Fibroblast of lung (primary cell): Measurements from ENCODE around the gene FRMD4A. TPM values are rescaled to one million over a fixed set of nuclear protein-coding genes. Genes with fewer than 3 reads are reported as not detected.

ENCODE experiments used
- DNase-seq, 2 donors: peaks; one replicate each; pipeline versions ENCODE4 v3.0.0 to v3.0.0-alpha.2; 2010; ENCODE audit warnings: low read depth in 2 of 2
- H2AFZ ChIP-seq: 2 replicates; pipeline ENCODE4 v1.5.1; 2012; ENCODE audit warnings: low read length, control low read depth, inconsistent platforms
- H3K27ac ChIP-seq: 2 replicates; pipeline ENCODE4 v1.5.1; 2011; ENCODE audit warnings: low read length, control low read depth; ENCODE audit not compliant: insufficient read depth
- H3K27me3 ChIP-seq: 2 replicates; pipeline ENCODE4 v1.5.1; 2011; ENCODE audit warnings: mild to moderate bottlenecking, low read length; ENCODE audit not compliant: control insufficient read depth, insufficient read depth
- H3K36me3 ChIP-seq: 2 replicates; pipeline ENCODE4 v1.5.1; 2011; ENCODE audit warnings: low read length; ENCODE audit not compliant: control insufficient read depth, insufficient read depth
- H3K4me1 ChIP-seq: 2 replicates; pipeline ENCODE4 v1.5.1; 2011; ENCODE audit warnings: low read length; ENCODE audit not compliant: control insufficient read depth, insufficient read depth; ENCODE audit errors: extremely low read depth
- H3K4me2 ChIP-seq: 2 replicates; pipeline ENCODE4 v1.5.1; 2011; ENCODE audit warnings: low read length, control low read depth; ENCODE audit not compliant: insufficient read depth; ENCODE audit errors: extremely low read depth
- H3K4me3 ChIP-seq, 4 experiments: fragments of 200-600 bp in 1 of 4; sonication (generic) in 1 of 4; replicated peaks in 1 of 4; 2 replicates each; pipeline ENCODE4 v1.5.1; 2011 to 2016; ENCODE audit warnings: low read length in 4 of 4, low read depth in 3 of 4, mild to moderate bottlenecking in 3 of 4, control low read depth in 2 of 4, inconsistent platforms in 1 of 4, mixed read lengths in 1 of 4; ENCODE audit not compliant: insufficient read depth in 1 of 4; ENCODE audit errors: control extremely low read depth in 1 of 4
- H3K79me2 ChIP-seq: 2 replicates; pipeline ENCODE4 v1.5.1; 2012; ENCODE audit warnings: mild to moderate bottlenecking, low read length, inconsistent platforms; ENCODE audit not compliant: control insufficient read depth, insufficient read depth
- H3K9ac ChIP-seq: 2 replicates; pipeline ENCODE4 v1.5.1; 2011; ENCODE audit warnings: mild to moderate bottlenecking, low read length, control low read depth; ENCODE audit not compliant: insufficient read depth
- H3K9me3 ChIP-seq: 2 replicates; pipeline ENCODE4 v1.5.1; 2012; ENCODE audit warnings: low read depth, low read length; ENCODE audit not compliant: control insufficient read depth, insufficient read depth
- H4K20me1 ChIP-seq: 2 replicates; pipeline ENCODE4 v1.5.1; 2011; ENCODE audit warnings: low read length; ENCODE audit not compliant: control insufficient read depth, insufficient read depth; ENCODE audit errors: extremely low read depth
- CTCF ChIP-seq, 2 donors: IDR thresholded peaks in 1 of 2; conservative IDR thresholded peaks in 1 of 2; 1 replicate in 1 of 2; 2 replicates in 1 of 2; pipeline ENCODE4 v1.5.1; 2011 to 2012; ENCODE audit warnings: low read length in 2 of 2, control low read depth in 1 of 2, inconsistent platforms in 1 of 2, low read depth in 1 of 2, mild to moderate bottlenecking in 1 of 2
- EZH2 ChIP-seq: IDR thresholded peaks from 2 replicates; pipeline ENCODE4 v1.5.1; 2012; ENCODE audit warnings: low read length, control low read depth, mild to moderate bottlenecking; ENCODE audit errors: missing control alignments
- polyA plus RNA-seq, 2 donors: library from polyadenylated mRNA; depleted of rRNA in 1 of 2; stranded (reverse) in 1 of 2; unstranded in 1 of 2; fragments of >200 nt; gene quantifications; 2 replicates each; pipeline ENCODE4 v1.2.1, GENCODE V29; 2011 to 2012; ENCODE audit warnings: missing spikeins in 1 of 2
- total RNA-seq: library from RNA; depleted of rRNA; stranded (reverse); fragments of >200 nt; gene quantifications from 2 replicates; pipeline ENCODE4 v1.2.1, GENCODE V29; 2014

FRMD4A gene
- total and polyA plus RNA-seq, 2 donors (not counting 1 experiment from before 2014, with no cell fraction given), result 26.9 to 63.6 TPM

GRCh38 chr10:14106828-14107227 is 223.9 kb downstream of the FRMD4A start:
- H3K4me2 ChIP-seq, result no peak overlapping the region
- H3K79me2 ChIP-seq, result no peaks in the 10 kb centered on the region
- H3K9ac ChIP-seq, result no peak overlapping the region
- TF ChIP-seq EZH2, result no peak
- no peak for TF ChIP-seq CTCF (conservative IDR thresholded peaks at IDR 0.05 in 1 of 2, IDR thresholded peaks at IDR 0.05 in 1 of 2; ENCODE audit: low read depth in 1 of 2, low read length in 2 of 2)
- no peak overlapping the region for H3K27ac ChIP-seq
- H3K4me3 ChIP-seq, result no peak overlapping the region
- no peak overlapping the region for H2AFZ ChIP-seq
- no peak for DNase-seq
- no peaks in the 10 kb centered on the region for H3K9me3 ChIP-seq
- no peaks in the 10 kb centered on the region for H3K4me1 ChIP-seq
- H4K20me1 ChIP-seq, result no peaks in the 10 kb centered on the region
- peaks cover 4% of the 10 kb centered on the region for H3K27me3 ChIP-seq
- H3K36me3 ChIP-seq, result no peaks in the 10 kb centered on the region

- Histone ChIP-seq H3K4me1 (no peaks in the 10 kb centered on the region), H3K9me3 (no peaks in the 10 kb centered on the region), H3K4me3 (no peak overlapping the region), H3K9ac (no peak overlapping the region), H3K79me2 (no peaks in the 10 kb centered on the region), H3K36me3 (no peaks in the 10 kb centered on the region), H3K4me2 (no peak overlapping the region), H3K27me3 (no peaks in the 10 kb centered on the region), H4K20me1 (no peaks in the 10 kb centered on the region), H3K27ac (no peak overlapping the region), H2AFZ (no peak overlapping the region)
- peak in 1 of 2 donors; percentile 61 for DNase-seq
- TF ChIP-seq EZH2 (no peak), CTCF (conservative IDR thresholded peaks at IDR 0.05 in 1 of 2, IDR thresholded peaks at IDR 0.05 in 1 of 2; ENCODE audit: low read depth in 1 of 2, low read length in 2 of 2) (no peak)
Measured at GRCh38 chr10:14102056-14102455, 228.7 kb downstream of the FRMD4A start.

- no peak overlapping the region for H3K27ac ChIP-seq
Measured at GRCh38 chr10:14099885-14100284, 230.8 kb downstream of the FRMD4A start.

More at GRCh38 chr10:14099885-14100284, 230.8 kb downstream of the FRMD4A start:
- no peak for DNase-seq
- Histone ChIP-seq H3K79me2 (no peaks in the 10 kb centered on the region), H3K4me2 (no peak overlapping the region), H2AFZ (no peak overlapping the region), H3K27me3 (no peaks in the 10 kb centered on the region), H3K9ac (no peak overlapping the region), H3K9me3 (no peaks in the 10 kb centered on the region), H4K20me1 (no peaks in the 10 kb centered on the region), H3K4me3 (no peak overlapping the region), H3K4me1 (no peaks in the 10 kb centered on the region), H3K36me3 (no peaks in the 10 kb centered on the region)
- TF ChIP-seq CTCF (conservative IDR thresholded peaks at IDR 0.05 in 1 of 2, IDR thresholded peaks at IDR 0.05 in 1 of 2; ENCODE audit: low read depth in 1 of 2, low read length in 2 of 2) (no peak), EZH2 (no peak)
